ENCODE data around the gene ARTN. TPM values are rescaled to one million over a fixed set of nuclear protein-coding genes. Genes with fewer than 3 reads are reported as not detected.

ARTN gene
- total and polyA plus RNA-seq, 9 donors, result 0.72 to 1.3 (median 0.86) TPM; not detected in 1

GRCh38 chr1:43981135-43981491, 47.5 kb downstream of the ARTN start:
- intact Hi-C loops (cut with DNase I), result no loop called here
- no peak for TF ChIP-seq CTCF (IDR thresholded peaks at IDR 0.05)
- no peak for TF ChIP-seq POLR2A (IDR thresholded peaks at IDR 0.05)
- no peak for TF ChIP-seq EP300 (IDR thresholded peaks at IDR 0.05)
- no peak for DNase-seq
- no peaks in the 10 kb centered on the region for H3K36me3 ChIP-seq
- no peak overlapping the region for H3K4me3 ChIP-seq
- no peaks in the 10 kb centered on the region for H3K27me3 ChIP-seq
- H3K27ac ChIP-seq, result no peak overlapping the region
- 82 to 86% (median 86%) methylated on average over 20 of the region's 20 CpGs for WGBS, 3 donors
- H3K4me1 ChIP-seq (ENCODE audit: insufficient read depth), result peaks cover 9% of the 10 kb centered on the region
- no peaks in the 10 kb centered on the region for H3K9me3 ChIP-seq

GRCh38 chr1:43981636-43982035, 48.0 kb downstream of the ARTN start:
- 92 to 95% (median 94%) methylated on average over 20 of the region's 20 CpGs for WGBS, 3 donors
- DNase-seq, result no peak

GRCh38 chr1:43982241-43982640, 48.6 kb downstream of the ARTN start:
- 82 to 91% (median 90%) methylated on average over 8 of the region's 8 CpGs for WGBS, 3 donors
- Histone ChIP-seq H3K36me3 (no peaks in the 10 kb centered on the region), H3K9me3 (no peaks in the 10 kb centered on the region), H3K4me1 (ENCODE audit: insufficient read depth) (peaks cover 9% of the 10 kb centered on the region), H3K27ac (no peak overlapping the region), H3K4me3 (no peak overlapping the region), H3K27me3 (no peaks in the 10 kb centered on the region)
- no peak for DNase-seq
- TF ChIP-seq EP300 (IDR thresholded peaks at IDR 0.05) (no peak), CTCF (IDR thresholded peaks at IDR 0.05) (no peak), POLR2A (IDR thresholded peaks at IDR 0.05) (no peak)
- intact Hi-C loops (cut with DNase I), result no loop called here

More at GRCh38 chr1:43981636-43982035, 48.0 kb downstream of the ARTN start:
- intact Hi-C loops (cut with DNase I), result no loop called here
- H3K4me3 ChIP-seq, result no peak overlapping the region
- no peak overlapping the region for H3K27ac ChIP-seq
- H3K4me1 ChIP-seq (ENCODE audit: insufficient read depth), result peaks cover 9% of the 10 kb centered on the region
- no peak for TF ChIP-seq EP300 (IDR thresholded peaks at IDR 0.05)
- no peak for TF ChIP-seq CTCF (IDR thresholded peaks at IDR 0.05)
- TF ChIP-seq POLR2A (IDR thresholded peaks at IDR 0.05), result no peak
- H3K36me3 ChIP-seq, result no peaks in the 10 kb centered on the region
- no peaks in the 10 kb centered on the region for H3K27me3 ChIP-seq
- H3K9me3 ChIP-seq, result no peaks in the 10 kb centered on the region

- WGBS, 3 donors, result 82 to 85% (median 83%) methylated on average over 15 of the region's 15 CpGs
- H3K27ac ChIP-seq, result no peak overlapping the region
- intact Hi-C loops (cut with DNase I), result no loop called here
- TF ChIP-seq POLR2A (IDR thresholded peaks at IDR 0.05), result no peak
- no peaks in the 10 kb centered on the region for H3K36me3 ChIP-seq
- no peaks in the 10 kb centered on the region for H3K9me3 ChIP-seq
- no peaks in the 10 kb centered on the region for H3K27me3 ChIP-seq
- peaks cover 9% of the 10 kb centered on the region for H3K4me1 ChIP-seq (ENCODE audit: insufficient read depth)
- DNase-seq, result no peak
- no peak overlapping the region for H3K4me3 ChIP-seq
These were observed 49.2 kb downstream of the ARTN start for GRCh38 chr1:43982808-43983207.

GRCh38 chr1:43983253-43983899, 49.8 kb downstream of the ARTN start:
- Histone ChIP-seq H3K27me3 (no peaks in the 10 kb centered on the region), H3K36me3 (no peaks in the 10 kb centered on the region), H3K9me3 (no peaks in the 10 kb centered on the region), H3K27ac (no peak overlapping the region), H3K4me3 (no peak overlapping the region), H3K4me1 (ENCODE audit: insufficient read depth) (peaks cover 7% of the 10 kb centered on the region)
- intact Hi-C loops (cut with DNase I), result no loop called here
- TF ChIP-seq POLR2A (IDR thresholded peaks at IDR 0.05) (no peak), EP300 (IDR thresholded peaks at IDR 0.05) (no peak)
- 57 to 64% (median 62%) methylated on average over 12 of the region's 12 CpGs for WGBS, 3 donors
- DNase-seq, result no peak

Measured in ovary (tissue), 9 donors.